IMR-90 (cell line): Measurements from ENCODE around the gene DHX38. TPM values are rescaled to one million over a fixed set of nuclear protein-coding genes. Genes with fewer than 3 reads are reported as not detected.

Source experiments
- ATAC-seq: fragments of 200-7000 bp; cut with Tn5 transposase; 2 replicates; pipeline ENCODE4 v1.9.1; 2020; ENCODE audit warnings: low read depth, mild to moderate bottlenecking, moderate library complexity
- BruUV-seq: library from RNA; stranded (reverse); fragments of 400-500 nt; replicated peaks from 2 replicates; lab custom pipeline; 2021; lab: Mats Ljungman, UMichigan
- CTCF ChIA-PET: fragments of 300-600 bp; formaldehyde crosslinking; extraction: SDS; loops from one replicate; lab custom pipeline; 2021; ENCODE audit warnings: antibody characterized with exemption; lab: Yijun Ruan, JAX
- POLR2A ChIA-PET: fragments of 300-600 bp; sonication (Branson Sonifier 250); formaldehyde crosslinking; loops from one replicate; lab custom pipeline; 2022; ENCODE audit warnings: antibody characterized with exemption; ENCODE audit not compliant: unreplicated experiment; lab: Charles Lee
- DNase-seq: peaks from one replicate; pipeline ENCODE4 v3.0.0; 2013
- H2AFZ ChIP-seq: replicated peaks from 2 replicates; pipeline ENCODE3; 2013; ENCODE audit warnings: low read length, mild to moderate bottlenecking; ENCODE audit not compliant: poor library complexity
- H2AK5ac ChIP-seq: 2 replicates; pipeline ENCODE4 v1.6.1; 2013; ENCODE audit warnings: low read depth, low read length, inconsistent platforms
- H2AK9ac ChIP-seq: replicated peaks from 2 replicates; pipeline ENCODE3; 2013; ENCODE audit warnings: mild to moderate bottlenecking, low read depth, low read length, moderate library complexity; ENCODE audit not compliant: poor library complexity
- H2BK120ac ChIP-seq: 2 replicates; pipeline ENCODE4 v1.6.1; 2013; ENCODE audit warnings: low read depth, low read length, inconsistent platforms
- H2BK15ac ChIP-seq: 3 replicates; pipeline ENCODE4 v1.6.1; 2013; ENCODE audit warnings: low read depth, low read length, inconsistent platforms
- H2BK20ac ChIP-seq: 2 replicates; pipeline ENCODE4 v1.6.1; 2013; ENCODE audit warnings: low read depth, mild to moderate bottlenecking, inconsistent platforms, low read length, moderate library complexity
- H2BK5ac ChIP-seq: 2 replicates; pipeline ENCODE4 v1.6.1; 2013; ENCODE audit warnings: mild to moderate bottlenecking, low read depth, low read length, inconsistent platforms; ENCODE audit not compliant: poor library complexity, severe bottlenecking
- H3K14ac ChIP-seq: replicated peaks from 2 replicates; pipeline ENCODE4 v1.6.1; 2013; ENCODE audit warnings: low read depth, low read length, inconsistent platforms
- H3K18ac ChIP-seq: 2 replicates; pipeline ENCODE4 v1.6.1; 2013; ENCODE audit warnings: low read depth, low read length, control low read depth
- H3K23ac ChIP-seq: 2 replicates; pipeline ENCODE4 v1.6.1; 2013; ENCODE audit warnings: low read depth, low read length, inconsistent platforms
- H3K27ac ChIP-seq: 2 replicates; pipeline ENCODE4 v1.5.1; 2013; ENCODE audit warnings: mild to moderate bottlenecking, control low read depth, low read length; ENCODE audit not compliant: insufficient read depth
- H3K27me3 ChIP-seq: 2 replicates; pipeline ENCODE4 v1.6.1; 2013; ENCODE audit warnings: low read length; ENCODE audit not compliant: control insufficient read depth, insufficient read depth
- H3K36me3 ChIP-seq: 2 replicates; pipeline ENCODE4 v1.6.1; 2013; ENCODE audit warnings: low read length, mixed read lengths; ENCODE audit not compliant: control insufficient read depth, insufficient read depth
- H3K4ac ChIP-seq: 2 replicates; pipeline ENCODE4 v1.6.1; 2013; ENCODE audit warnings: low read depth, low read length, inconsistent platforms
- H3K4me1 ChIP-seq: 2 replicates; pipeline ENCODE4 v1.6.1; 2013; ENCODE audit warnings: low read length, mixed read lengths; ENCODE audit not compliant: control insufficient read depth, insufficient read depth
- H3K4me2 ChIP-seq: 2 replicates; pipeline ENCODE4 v1.6.1; 2013; ENCODE audit warnings: low read depth, mild to moderate bottlenecking, control low read depth, low read length, moderate library complexity
- H3K4me3 ChIP-seq: 2 replicates; pipeline ENCODE4 v1.5.1; 2013; ENCODE audit warnings: low read depth, mild to moderate bottlenecking, control low read depth, low read length, moderate library complexity; ENCODE audit not compliant: insufficient read depth
- H3K56ac ChIP-seq: 2 replicates; pipeline ENCODE4 v1.6.1; 2013; ENCODE audit warnings: low read length, inconsistent platforms; ENCODE audit not compliant: insufficient read depth; ENCODE audit errors: extremely low read depth
- H3K79me1 ChIP-seq, 2 experiments: 2 replicates each; pipeline ENCODE4 v1.6.1; 2013; ENCODE audit warnings: low read length in 2 of 2, inconsistent platforms in 1 of 2, low read depth in 1 of 2
- H3K9ac ChIP-seq: 2 replicates; pipeline ENCODE4 v1.6.1; 2013; ENCODE audit warnings: low read depth, low read length, control low read depth
- H3K9me1 ChIP-seq: 2 replicates; pipeline ENCODE4 v1.6.1; 2013; ENCODE audit warnings: low read length, inconsistent platforms; ENCODE audit not compliant: insufficient read depth
- H3K9me3 ChIP-seq: 2 replicates; pipeline ENCODE4 v1.6.1; 2013; ENCODE audit warnings: low read length; ENCODE audit not compliant: control insufficient read depth, insufficient read depth
- H4K20me1 ChIP-seq: 2 replicates; pipeline ENCODE4 v1.6.1; 2013; ENCODE audit warnings: low read length, inconsistent platforms; ENCODE audit not compliant: insufficient read depth
- H4K5ac ChIP-seq: 2 replicates; pipeline ENCODE4 v1.6.1; 2013; ENCODE audit warnings: mild to moderate bottlenecking, low read depth, low read length, control low read depth
- H4K8ac ChIP-seq, 2 experiments: 2 replicates each; pipeline ENCODE4 v1.6.1; 2013; ENCODE audit warnings: low read depth in 2 of 2, low read length in 2 of 2, control low read depth in 1 of 2, inconsistent platforms in 1 of 2
- H4K91ac ChIP-seq: 2 replicates; pipeline ENCODE4 v1.6.1; 2013; ENCODE audit warnings: low read depth, low read length, inconsistent platforms; ENCODE audit not compliant: insufficient read depth
- BHLHE40 ChIP-seq: fragments of 150-350 bp; IDR thresholded peaks from 2 replicates; pipeline ENCODE4 v1.6.1; 2016; ENCODE audit warnings: mild to moderate bottlenecking, low read depth, low read length
- CEBPB ChIP-seq: IDR thresholded peaks from 2 replicates; pipeline ENCODE4 v1.6.1; 2012; ENCODE audit warnings: low read depth, low read length, improper control_type of control experiment
- CHD1 ChIP-seq: IDR thresholded peaks from 2 replicates; pipeline ENCODE4 v1.6.1; 2012; ENCODE audit warnings: low read depth, low read length, improper control_type of control experiment
- CTCF ChIP-seq: conservative IDR thresholded peaks from 2 replicates; pipeline ENCODE4 v1.5.1; 2012; ENCODE audit warnings: mild to moderate bottlenecking, low read depth, low read length, improper control_type of control experiment
- ELK1 ChIP-seq: fragments of 150-350 bp; IDR thresholded peaks from 2 replicates; pipeline ENCODE4 v1.6.1; 2016; ENCODE audit warnings: low read depth, mild to moderate bottlenecking, low read length, moderate library complexity, borderline replicate concordance
- FOS ChIP-seq: fragments of 150-350 bp; IDR thresholded peaks from 2 replicates; pipeline ENCODE4 v1.6.1; 2016; ENCODE audit warnings: low read depth, low read length
- MAFK ChIP-seq: IDR thresholded peaks from 2 replicates; pipeline ENCODE4 v1.6.1; 2012; ENCODE audit warnings: low read depth, low read length, improper control_type of control experiment
- MAZ ChIP-seq: IDR thresholded peaks from 2 replicates; pipeline ENCODE4 v1.6.1; 2012; ENCODE audit warnings: low read depth, mild to moderate bottlenecking, low read length, improper control_type of control experiment, moderate library complexity, borderline replicate concordance
- MXI1 ChIP-seq: IDR thresholded peaks from 2 replicates; pipeline ENCODE4 v1.6.1; 2012; ENCODE audit warnings: low read depth, mild to moderate bottlenecking, low read length, moderate library complexity, borderline replicate concordance
- NFE2L2 ChIP-seq: fragments of 150-350 bp; IDR thresholded peaks from 2 replicates; pipeline ENCODE4 v1.6.1; 2016; ENCODE audit warnings: low read depth, mild to moderate bottlenecking, low read length
- POLR2A ChIP-seq: IDR thresholded peaks from 2 replicates; pipeline ENCODE4 v1.6.1; 2012; ENCODE audit warnings: mild to moderate bottlenecking, low read depth, low read length
- RAD21 ChIP-seq: IDR thresholded peaks from 2 replicates; pipeline ENCODE4 v1.6.1; 2012; ENCODE audit warnings: low read length, improper control_type of control experiment
- RCOR1 ChIP-seq: IDR thresholded peaks from 2 replicates; pipeline ENCODE4 v1.6.1; 2012; ENCODE audit warnings: mild to moderate bottlenecking, low read length, improper control_type of control experiment; ENCODE audit not compliant: insufficient replicate concordance
- RFX5 ChIP-seq: IDR thresholded peaks from 2 replicates; pipeline ENCODE4 v1.8.0; 2012; ENCODE audit warnings: low read depth, mild to moderate bottlenecking, low read length, moderate library complexity
- SMC3 ChIP-seq: fragments of 150-350 bp; IDR thresholded peaks from 2 replicates; pipeline ENCODE4 v1.6.1; 2016; ENCODE audit warnings: low read depth, mild to moderate bottlenecking, antibody characterized with exemption, low read length, moderate library complexity
- USF2 ChIP-seq: fragments of 150-350 bp; IDR thresholded peaks from 2 replicates; pipeline ENCODE4 v1.6.1; 2017; ENCODE audit warnings: mild to moderate bottlenecking, antibody characterized with exemption, low read length, low read depth
- WGBS, 2 experiments: methylation state at CpG; one replicate each; pipeline versions ENCODE4 v1.1.5 to v1.1.7; 2013; ENCODE audit warnings: missing lambda C conversion rate in 2 of 2; ENCODE audit not compliant: insufficient read length in 1 of 2; ENCODE audit errors: extremely low coverage in 2 of 2; 5-methylcytosine and 5-hydroxymethylcytosine counted together
- dilution Hi-C: fragments of 300-500 bp; cut with HindIII; formaldehyde crosslinking; loops from one replicate; pipeline ENCODE4 v1.14.3; 2018; ENCODE audit warnings: low sequenced_read_pairs; ENCODE audit not compliant: unreplicated experiment
- in situ Hi-C: fragments of 300-500 bp; cut with MboI; formaldehyde crosslinking; loops from 3 replicates; pipeline ENCODE4 v1.14.3; 2019; ENCODE audit warnings: low sequenced_read_pairs, inconsistent platforms, mixed read lengths
- intact Hi-C: fragments of 100-400 bp; cut with micrococcal nuclease; formaldehyde crosslinking; loops from 2 replicates; pipeline ENCODE4 v1.10.0; 2022
- polyA plus RNA-seq, 3 experiments: library from polyadenylated mRNA; depleted of rRNA; stranded (reverse); fragments of >200 nt; gene quantifications; 2 replicates each; pipeline ENCODE4 v1.2.3, GENCODE V29; 2012; ENCODE audit warnings: low replicate concordance in 1 of 3
- total RNA-seq: library from RNA; depleted of rRNA; stranded (reverse); fragments of >200 nt; gene quantifications from 2 replicates; pipeline ENCODE4 v1.2.3, GENCODE V29; 2012

DHX38 gene
- total and polyA plus RNA-seq, 2 of the 4 experiments (the other 2 are of a cell fraction) = 45.4 to 49.6 TPM

- H3K4ac ChIP-seq = no peak overlapping the region
- no peak overlapping the region for H4K5ac ChIP-seq
- no peaks in the 10 kb centered on the region for H3K4me1 ChIP-seq
- intact Hi-C loops (no loop called here), in situ Hi-C loops (no loop called here), dilution Hi-C loops (no loop called here)
- no peak overlapping the region for H3K4me3 ChIP-seq
- H2AFZ ChIP-seq = no peak overlapping the region
- no peak overlapping the region for H3K14ac ChIP-seq
- H2AK5ac ChIP-seq = no peak overlapping the region
- H3K23ac ChIP-seq = no peak overlapping the region
- H3K4me2 ChIP-seq = no peak overlapping the region
- H4K91ac ChIP-seq = no peak overlapping the region
- H3K18ac ChIP-seq = no peak overlapping the region
- no peaks in the 10 kb centered on the region; the same call in 1 of the 2 replicates for H4K20me1 ChIP-seq
- no peak for DNase-seq
- no peak overlapping the region for H2BK5ac ChIP-seq
- H2BK120ac ChIP-seq = no peak overlapping the region
- H2AK9ac ChIP-seq = no peak overlapping the region
- WGBS, 2 experiments = 100% methylated on average over 3 of the region's 10 CpGs; no CpG with 5 or more reads in 1 of the 2 experiments
- H3K56ac ChIP-seq = no peak overlapping the region
- no peak overlapping the region for H2BK20ac ChIP-seq
- H3K79me1 ChIP-seq = peaks cover 4 to 8% of the 10 kb centered on the region in 2 experiments; a peak in 2 of 4 replicates
- H3K9me3 ChIP-seq = no peaks in the 10 kb centered on the region
- ChIA-PET POLR2A (no interaction called here), CTCF (no interaction called here)
- TF ChIP-seq POLR2A (no peak), ELK1 (no peak), CHD1 (no peak), RCOR1 (no peak), CEBPB (no peak), MAZ (no peak), SMC3 (no peak), MXI1 (no peak), FOS (no peak), MAFK (no peak), BHLHE40 (no peak), USF2 (no peak), NFE2L2 (no peak), RAD21 (no peak), CTCF (no peak), RFX5 (no peak)
- no peak for ATAC-seq
- no peak overlapping the region for H2BK15ac ChIP-seq
- no peak overlapping the region for H3K9ac ChIP-seq
- peaks cover 87% of the 10 kb centered on the region for H3K36me3 ChIP-seq
- no peak overlapping the region for H4K8ac ChIP-seq
- no peaks in the 10 kb centered on the region for H3K27me3 ChIP-seq
- no peaks in the 10 kb centered on the region for H3K9me1 ChIP-seq
- no TSS peak for BruUV-seq
- no peak overlapping the region for H3K27ac ChIP-seq
Observed at GRCh38 chr16:72101195-72101594, 7.5 kb downstream of the DHX38 start.
